Measurements from ENCODE around the gene PRLR. TPM values are rescaled to one million over a fixed set of nuclear protein-coding genes. Genes with fewer than 3 reads are reported as not detected.

PRLR gene
- total and polyA plus RNA-seq, 2 of the 8 experiments (the other 6 are each of a cell fraction or from before 2014, with no cell fraction given) = 0.53 to 2.5 TPM

DNA sequence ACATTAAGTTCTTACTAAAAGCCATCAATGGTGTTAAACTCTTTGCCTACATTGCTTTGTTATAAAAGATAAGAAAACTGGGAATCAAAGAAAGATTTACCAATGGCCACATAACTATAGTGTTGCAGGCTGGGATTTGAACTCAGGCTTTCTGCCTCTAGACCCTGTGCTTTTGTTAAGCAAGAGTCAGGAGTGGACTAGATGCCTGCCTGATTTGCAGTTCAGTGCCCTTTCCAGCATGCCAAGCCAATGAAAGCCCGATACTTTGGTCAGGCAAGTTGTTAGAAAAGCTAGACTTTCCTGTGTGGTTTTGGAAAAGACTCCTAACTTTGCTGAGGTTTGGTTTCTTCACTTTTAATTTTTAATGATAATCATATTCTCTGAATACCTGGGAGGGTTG, 161.1 kb downstream of the PRLR start (continued):
- TF ChIP-seq EGR1 (IDR thresholded peaks at IDR 0.05; ENCODE audit: borderline replicate concordance, low read depth, low read length) (no peak), JUND (IDR thresholded peaks at IDR 0.05; ENCODE audit: low read length) (no peak), SIX5 (IDR thresholded peaks at IDR 0.05; ENCODE audit: low read depth, low read length) (no peak), BACH1 (IDR thresholded peaks at IDR 0.05; ENCODE audit: low read length) (no peak), SRF (IDR thresholded peaks at IDR 0.05; ENCODE audit: low read depth, low read length) (no peak)
